GM18511 (cell line): ENCODE data around the gene MRM3.
"Not testable (repeated sequence)": the region's sequence is repeated elsewhere in the genome, so short reads cannot be mapped to it uniquely, and the experiment has no call there.

Experiments
- ATAC-seq: cut with Tn5 transposase; IDR thresholded peaks from one replicate; pipeline ENCODE4 v1.9.1; 2021; ENCODE audit warnings: mild to moderate bottlenecking, moderate library complexity; ENCODE audit not compliant: unreplicated experiment

Gene MRM3

GRCh38 chr17:752620-753219 is 29.4 kb upstream of the MRM3 start:
- ATAC-seq, result peak; percentile 28

GRCh38 chr17:753418-753817 is 28.7 kb upstream of the MRM3 start:
- no peak for ATAC-seq

- not testable (repeated sequence) for ATAC-seq
Measured at GRCh38 chr17:755319-755961, 26.7 kb upstream of the MRM3 start.

GRCh38 chr17:756010-756567 is 26.1 kb upstream of the MRM3 start:
- ATAC-seq, result not testable (repeated sequence)

- no peak for ATAC-seq
Measured at GRCh38 chr17:759964-760363, 22.2 kb upstream of the MRM3 start.

GRCh38 chr17:760371-760770 is 21.8 kb upstream of the MRM3 start:
- ATAC-seq, result no peak

- no peak for ATAC-seq
Measured at GRCh38 chr17:767076-767475, 15.1 kb upstream of the MRM3 start.

GRCh38 chr17:773016-773415 is 9.1 kb upstream of the MRM3 start:
- ATAC-seq, result no peak

- ATAC-seq, result no peak
Measured at GRCh38 chr17:773467-774312, 8.5 kb upstream of the MRM3 start.

- ATAC-seq, result no peak
Measured at GRCh38 chr17:774313-774584, 7.9 kb upstream of the MRM3 start.

- ATAC-seq, result no peak
Measured at GRCh38 chr17:778096-778495, 4.1 kb upstream of the MRM3 start.

GRCh38 chr17:784143-784542 is 2.0 kb downstream of the MRM3 start:
- no peak for ATAC-seq

GRCh38 chr17:785901-786300 is 3.7 kb downstream of the MRM3 start:
- ATAC-seq, result not testable (repeated sequence)

GRCh38 chr17:787641-788221 is 5.6 kb downstream of the MRM3 start:
- ATAC-seq, result no peak

- ATAC-seq, result no peak
Measured at GRCh38 chr17:788551-788950, 6.4 kb downstream of the MRM3 start.

- ATAC-seq, result no peak
Measured at GRCh38 chr17:789160-789840, 7.1 kb downstream of the MRM3 start.

GRCh38 chr17:789931-790873 is 8.0 kb downstream of the MRM3 start:
- not testable (repeated sequence) for ATAC-seq

GRCh38 chr17:790874-791247 is 8.7 kb downstream of the MRM3 start:
- ATAC-seq, result not testable (repeated sequence)

- ATAC-seq, result no peak
Measured at GRCh38 chr17:791829-792228, 9.7 kb downstream of the MRM3 start.

GRCh38 chr17:792277-792676 is 10.1 kb downstream of the MRM3 start:
- no peak for ATAC-seq
